ENCODE measurements around the gene LACTB. TPM values are rescaled to one million over a fixed set of nuclear protein-coding genes. Genes with fewer than 3 reads are reported as not detected.

The LACTB gene
- total RNA-seq, 1 donor from 2014 or later = 34.7 TPM

GRCh38 chr15:63169788-63170187 is 48.1 kb downstream of the LACTB start:
- Histone ChIP-seq H3K36me3 (no peaks in the 10 kb centered on the region), H3K27me3 (ENCODE audit: low read depth) (no peaks in the 10 kb centered on the region), H3K4me1 (peaks cover 6% of the 10 kb centered on the region), H3K9me3 (no peaks in the 10 kb centered on the region), H3K4me3 (no peak overlapping the region), H3K27ac (no peak overlapping the region)
- DNase-seq (no peak), ATAC-seq (no peak)
- intact Hi-C loops (cut with DNase I) = no loop called here
- TF ChIP-seq, protein P1, sequence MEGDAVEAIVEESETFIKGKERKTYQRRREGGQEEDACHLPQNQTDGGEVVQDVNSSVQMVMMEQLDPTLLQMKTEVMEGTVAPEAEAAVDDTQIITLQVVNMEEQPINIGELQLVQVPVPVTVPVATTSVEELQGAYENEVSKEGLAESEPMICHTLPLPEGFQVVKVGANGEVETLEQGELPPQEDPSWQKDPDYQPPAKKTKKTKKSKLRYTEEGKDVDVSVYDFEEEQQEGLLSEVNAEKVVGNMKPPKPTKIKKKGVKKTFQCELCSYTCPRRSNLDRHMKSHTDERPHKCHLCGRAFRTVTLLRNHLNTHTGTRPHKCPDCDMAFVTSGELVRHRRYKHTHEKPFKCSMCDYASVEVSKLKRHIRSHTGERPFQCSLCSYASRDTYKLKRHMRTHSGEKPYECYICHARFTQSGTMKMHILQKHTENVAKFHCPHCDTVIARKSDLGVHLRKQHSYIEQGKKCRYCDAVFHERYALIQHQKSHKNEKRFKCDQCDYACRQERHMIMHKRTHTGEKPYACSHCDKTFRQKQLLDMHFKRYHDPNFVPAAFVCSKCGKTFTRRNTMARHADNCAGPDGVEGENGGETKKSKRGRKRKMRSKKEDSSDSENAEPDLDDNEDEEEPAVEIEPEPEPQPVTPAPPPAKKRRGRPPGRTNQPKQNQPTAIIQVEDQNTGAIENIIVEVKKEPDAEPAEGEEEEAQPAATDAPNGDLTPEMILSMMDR (IDR thresholded peaks at IDR 0.05) = no peak

DNA sequence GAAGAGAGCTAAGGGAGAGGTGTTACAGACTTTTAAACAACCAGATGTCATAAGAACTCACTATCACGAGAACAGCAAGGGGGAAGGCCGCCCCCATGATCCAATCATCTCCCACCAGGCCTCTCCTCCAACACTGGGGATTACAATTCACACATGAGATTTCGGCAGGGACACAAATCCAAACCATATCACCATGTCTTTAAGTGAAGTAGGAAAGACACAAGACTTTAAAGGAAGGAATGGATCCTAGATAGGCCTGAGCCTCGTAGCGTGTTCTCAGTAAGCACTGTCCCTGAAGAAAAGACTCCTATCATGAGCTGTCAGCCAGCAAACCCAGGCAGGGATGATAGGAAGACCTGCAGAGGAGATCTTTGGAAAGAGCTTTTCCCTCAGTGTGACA is 50.7 kb downstream of the LACTB start:
- ATAC-seq (no peak), DNase-seq (no peak)
- H3K4me3 ChIP-seq = no peak overlapping the region
- no peak overlapping the region for H3K27ac ChIP-seq
- no peaks in the 10 kb centered on the region for H3K9me3 ChIP-seq
- intact Hi-C loops (cut with DNase I) = no loop called here
- TF ChIP-seq, protein P1 (IDR thresholded peaks at IDR 0.05) = no peak
- no peaks in the 10 kb centered on the region for H3K4me1 ChIP-seq
- H3K36me3 ChIP-seq = no peaks in the 10 kb centered on the region
- no peaks in the 10 kb centered on the region for H3K27me3 ChIP-seq (ENCODE audit: low read depth)

DNA sequence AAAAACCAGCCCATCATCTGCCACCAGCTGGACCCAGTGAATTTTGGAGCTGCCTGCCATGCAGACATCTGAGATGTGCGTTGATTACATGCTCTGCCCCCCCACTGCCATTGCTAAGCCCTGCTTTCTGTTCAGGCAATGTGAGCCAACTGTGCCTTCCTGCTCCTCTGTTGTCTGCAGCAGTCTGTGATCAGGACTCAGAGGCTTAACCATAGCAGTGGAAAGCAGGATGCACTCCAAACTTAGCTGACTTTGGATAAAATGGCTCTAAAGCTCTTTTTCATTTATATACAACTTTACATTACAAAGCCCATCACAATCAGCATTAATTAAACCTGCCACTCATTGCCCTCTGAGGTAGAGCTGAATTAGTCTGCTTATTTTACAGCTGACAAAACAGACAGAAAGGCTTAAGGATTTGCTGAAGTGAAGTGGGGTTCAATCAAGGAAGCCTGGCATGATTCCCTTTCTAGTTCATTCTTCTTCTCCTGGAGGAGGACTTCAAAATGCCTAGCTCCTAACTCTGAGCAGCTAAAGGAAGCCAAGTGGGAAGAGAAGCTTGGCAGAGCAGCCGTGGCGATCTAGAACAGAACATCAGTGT is 51.3 kb downstream of the LACTB start:
- intact Hi-C loops (cut with DNase I) = no loop called here
- no peak for DNase-seq
- no peaks in the 10 kb centered on the region for H3K36me3 ChIP-seq
- no peaks in the 10 kb centered on the region for H3K27me3 ChIP-seq (ENCODE audit: low read depth)
- TF ChIP-seq, protein P1 (IDR thresholded peaks at IDR 0.05) = no peak
- ATAC-seq = no peak
- H3K4me1 ChIP-seq = no peaks in the 10 kb centered on the region
- H3K4me3 ChIP-seq = no peak overlapping the region
- H3K9me3 ChIP-seq = no peaks in the 10 kb centered on the region
- H3K27ac ChIP-seq = no peak overlapping the region

- Histone ChIP-seq H3K4me1 (no peaks in the 10 kb centered on the region), H3K9me3 (no peaks in the 10 kb centered on the region), H3K27ac (no peak overlapping the region), H3K4me3 (no peak overlapping the region), H3K27me3 (ENCODE audit: low read depth) (no peaks in the 10 kb centered on the region), H3K36me3 (no peaks in the 10 kb centered on the region)
- DNase-seq = no peak
- ATAC-seq = no peak
- TF ChIP-seq, protein P1 (IDR thresholded peaks at IDR 0.05) = no peak
- intact Hi-C loops (cut with DNase I) = no loop called here
Measured at GRCh38 chr15:63176302-63176701, 54.6 kb downstream of the LACTB start.

GRCh38 chr15:63178034-63178433 is 56.4 kb downstream of the LACTB start:
- no peaks in the 10 kb centered on the region for H3K27me3 ChIP-seq (ENCODE audit: low read depth)
- no peaks in the 10 kb centered on the region for H3K9me3 ChIP-seq
- H3K4me1 ChIP-seq = no peaks in the 10 kb centered on the region
- H3K27ac ChIP-seq = no peak overlapping the region
- TF ChIP-seq, protein P1 (IDR thresholded peaks at IDR 0.05) = no peak
- no peak for ATAC-seq
- H3K36me3 ChIP-seq = no peaks in the 10 kb centered on the region
- H3K4me3 ChIP-seq = no peak overlapping the region
- intact Hi-C loops (cut with DNase I) = no loop called here
- DNase-seq = no peak
